Neural progenitor cell (in vitro differentiated cells): Measurements from ENCODE around the gene TINAGL1. TPM values are rescaled to one million over a fixed set of nuclear protein-coding genes. Genes with fewer than 3 reads are reported as not detected.

Experiments
- DNase-seq: peaks from one replicate; pipeline ENCODE4 v3.0.0-alpha.2; 2016; ENCODE audit warnings: low spot score
- H2AFZ ChIP-seq: fragments of 200-600 bp; sonication (generic); replicated peaks from 2 replicates; pipeline ENCODE4 v1.6.1; 2016; ENCODE audit warnings: antibody characterized with exemption
- H3F3A ChIP-seq: fragments of 200-600 bp; sonication (generic); 2 replicates; pipeline ENCODE4 v1.6.1; 2016; ENCODE audit warnings: antibody characterized with exemption, low read depth
- H3K27ac ChIP-seq: fragments of 200-600 bp; sonication (generic); 2 replicates; pipeline ENCODE4 v1.5.1; 2016; ENCODE audit warnings: mild to moderate bottlenecking
- H3K27me3 ChIP-seq: fragments of 200-600 bp; sonication (generic); 2 replicates; pipeline ENCODE4 v1.6.1; 2016; ENCODE audit warnings: mild to moderate bottlenecking, moderate library complexity
- H3K36me3 ChIP-seq: fragments of 200-600 bp; sonication (generic); 2 replicates; pipeline ENCODE4 v1.5.1; 2016
- H3K4me1 ChIP-seq: fragments of 200-600 bp; sonication (generic); 2 replicates; pipeline ENCODE4 v1.6.1; 2016; ENCODE audit warnings: mixed run types
- H3K4me2 ChIP-seq: fragments of 200-600 bp; sonication (generic); 2 replicates; pipeline ENCODE4 v1.6.1; 2016
- H3K4me3 ChIP-seq: fragments of 200-600 bp; sonication (generic); 2 replicates; pipeline ENCODE4 v1.5.1; 2016
- H3K79me2 ChIP-seq: fragments of 200-600 bp; sonication (generic); 2 replicates; pipeline ENCODE4 v1.6.1; 2016; ENCODE audit warnings: low read depth
- H3K9ac ChIP-seq: fragments of 200-600 bp; sonication (generic); 2 replicates; pipeline ENCODE4 v1.6.1; 2016
- H3K9me3 ChIP-seq: fragments of 200-600 bp; sonication (generic); 2 replicates; pipeline ENCODE4 v1.5.1; 2016; ENCODE audit warnings: low read depth
- H4K20me1 ChIP-seq: fragments of 200-600 bp; sonication (generic); 2 replicates; pipeline ENCODE4 v1.6.1; 2016; ENCODE audit warnings: low read depth
- H3K27ac Mint-ChIP-seq: 3 replicates; pipeline ENCODE4 v1.8.0; 2021; ENCODE audit warnings: mixed read lengths
- H3K27me3 Mint-ChIP-seq: 2 replicates; pipeline ENCODE4 v1.8.0; 2022; ENCODE audit warnings: low read depth, mild to moderate bottlenecking, inconsistent platforms, moderate library complexity, mixed read lengths; ENCODE audit not compliant: insufficient read depth
- H3K36me3 Mint-ChIP-seq: 3 replicates; pipeline ENCODE4 v1.8.0; 2021; ENCODE audit warnings: mixed read lengths
- H3K4me1 Mint-ChIP-seq: 3 replicates; pipeline ENCODE4 v1.8.0; 2021; ENCODE audit warnings: mixed read lengths
- H3K4me3 Mint-ChIP-seq: 3 replicates; pipeline ENCODE4 v1.8.0; 2021; ENCODE audit warnings: mild to moderate bottlenecking, moderate library complexity, mixed read lengths
- H3K9me3 Mint-ChIP-seq: 3 replicates; pipeline ENCODE4 v1.8.0; 2020; ENCODE audit warnings: mixed read lengths
- CTCF ChIP-seq: fragments of 200-600 bp; sonication (generic); IDR thresholded peaks from 2 replicates; pipeline ENCODE4 v1.5.1; 2017; ENCODE audit warnings: antibody characterized with exemption, mild to moderate bottlenecking
- EZH2 ChIP-seq: fragments of 200-600 bp; sonication (generic); IDR thresholded peaks from 2 replicates; pipeline ENCODE4 v1.6.1; 2017; ENCODE audit warnings: antibody characterized with exemption, mild to moderate bottlenecking, moderate library complexity
- EZH2phosphoT487 ChIP-seq: fragments of 200-600 bp; sonication (generic); IDR thresholded peaks from 2 replicates; pipeline ENCODE4 v1.6.1; 2017; ENCODE audit warnings: antibody characterized with exemption
- total RNA-seq: library from RNA; depleted of rRNA; stranded (reverse); fragments of >200 nt; gene quantifications from 2 replicates; pipeline ENCODE4 v1.2.3, GENCODE V29; 2015; ENCODE audit warnings: low replicate concordance

Gene TINAGL1
- total RNA-seq, 1 donor from 2014 or later, result not detected

DNA sequence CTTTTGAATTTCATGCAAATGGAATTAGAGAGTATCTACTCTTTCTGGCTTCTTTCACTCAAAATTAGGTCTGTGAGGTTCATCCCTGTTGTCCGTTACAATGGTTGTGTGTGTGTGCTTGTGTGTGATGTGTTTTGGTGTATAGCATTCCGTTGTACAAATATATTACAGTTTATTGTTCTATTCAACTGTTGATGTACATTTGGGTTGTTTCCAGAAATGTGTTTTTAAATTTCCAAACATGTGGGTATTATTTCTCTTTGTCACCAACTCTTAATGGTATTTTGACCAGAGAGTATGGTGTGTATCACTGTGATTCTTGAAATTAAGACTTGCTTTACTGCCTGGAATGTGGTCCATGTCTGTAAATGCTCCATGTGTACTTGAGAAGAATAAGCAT, 24.3 kb downstream of the TINAGL1 start:
- H3K9me3 ChIP-seq, result no peaks in the 10 kb centered on the region
- Mint-ChIP-seq H3K4me1 (peaks cover 6% of the 10 kb centered on the region), H3K27ac (no peak overlapping the region), H3K27me3 (peaks cover 6% of the 10 kb centered on the region), H3K36me3 (no peaks in the 10 kb centered on the region), H3K4me3 (no peak overlapping the region), H3K9me3 (no peaks in the 10 kb centered on the region)
- no peaks in the 10 kb centered on the region for H4K20me1 ChIP-seq
- H3K4me3 ChIP-seq, result no peak overlapping the region
- no peaks in the 10 kb centered on the region for H3K4me1 ChIP-seq
- H3K36me3 ChIP-seq, result no peaks in the 10 kb centered on the region
- no peak overlapping the region for H3K27ac ChIP-seq
- H3K27me3 ChIP-seq, result peaks cover 5% of the 10 kb centered on the region
- no peaks in the 10 kb centered on the region for H3K79me2 ChIP-seq
- no peaks in the 10 kb centered on the region for H3F3A ChIP-seq
- H3K4me2 ChIP-seq, result no peak overlapping the region
- no peak overlapping the region for H3K9ac ChIP-seq
- no peak for DNase-seq
- H2AFZ ChIP-seq, result no peak overlapping the region
- TF ChIP-seq CTCF (no peak), EZH2phosphoT487 (no peak), EZH2 (no peak)

DNA sequence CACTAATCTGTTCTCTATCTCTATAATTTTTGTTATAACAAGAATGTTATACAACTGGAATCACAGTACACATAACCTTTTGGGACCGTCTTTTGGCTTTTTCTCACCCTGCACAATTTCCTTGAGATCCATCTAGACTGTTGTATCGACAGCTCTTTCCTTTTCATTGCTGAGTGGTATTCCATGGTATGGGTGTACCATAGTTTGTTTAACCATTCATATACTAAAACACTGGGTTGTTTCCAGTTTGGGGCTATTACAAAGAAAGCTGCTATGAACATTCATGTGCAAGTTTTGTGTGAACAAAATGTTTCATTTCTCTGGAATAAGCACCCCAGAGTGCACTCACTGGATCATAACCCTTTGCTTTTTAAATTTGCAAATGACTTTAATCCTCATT, 25.8 kb downstream of the TINAGL1 start:
- Histone ChIP-seq H2AFZ (no peak overlapping the region), H3K79me2 (no peaks in the 10 kb centered on the region), H3K4me1 (no peaks in the 10 kb centered on the region), H4K20me1 (no peaks in the 10 kb centered on the region), H3K9me3 (no peaks in the 10 kb centered on the region), H3K4me2 (no peak overlapping the region), H3K4me3 (no peak overlapping the region), H3K27me3 (peaks cover 5% of the 10 kb centered on the region), H3K27ac (no peak overlapping the region), H3F3A (no peaks in the 10 kb centered on the region), H3K36me3 (no peaks in the 10 kb centered on the region), H3K9ac (no peak overlapping the region)
- no peak overlapping the region for H3K27ac Mint-ChIP-seq
- H3K36me3 Mint-ChIP-seq, result no peaks in the 10 kb centered on the region
- H3K4me1 Mint-ChIP-seq, result no peaks in the 10 kb centered on the region
- TF ChIP-seq EZH2, result no peak
- TF ChIP-seq EZH2phosphoT487, result no peak
- no peak for TF ChIP-seq CTCF
- no peak overlapping the region for H3K4me3 Mint-ChIP-seq
- no peak for DNase-seq
- H3K27me3 Mint-ChIP-seq, result peaks cover 5% of the 10 kb centered on the region
- no peaks in the 10 kb centered on the region for H3K9me3 Mint-ChIP-seq

- Histone ChIP-seq H3K27ac (no peak overlapping the region), H4K20me1 (no peaks in the 10 kb centered on the region), H3K4me3 (no peak overlapping the region), H3K4me2 (no peak overlapping the region), H2AFZ (no peak overlapping the region), H3K36me3 (no peaks in the 10 kb centered on the region), H3F3A (no peaks in the 10 kb centered on the region), H3K79me2 (no peaks in the 10 kb centered on the region), H3K9ac (no peak overlapping the region), H3K27me3 (no peaks in the 10 kb centered on the region), H3K9me3 (no peaks in the 10 kb centered on the region), H3K4me1 (no peaks in the 10 kb centered on the region)
- Mint-ChIP-seq H3K4me1 (no peaks in the 10 kb centered on the region), H3K4me3 (no peak overlapping the region), H3K27ac (no peak overlapping the region), H3K9me3 (no peaks in the 10 kb centered on the region), H3K27me3 (peaks cover 5% of the 10 kb centered on the region), H3K36me3 (no peaks in the 10 kb centered on the region)
- no peak for DNase-seq
- no peak for TF ChIP-seq CTCF
- no peak for TF ChIP-seq EZH2
- no peak for TF ChIP-seq EZH2phosphoT487
Observed at GRCh38 chr1:31605908-31606427, 29.7 kb downstream of the TINAGL1 start.
